Endothelial cell of umbilical vein (primary cell): Measurements from ENCODE around the gene GABRR2. TPM values are rescaled to one million over a fixed set of nuclear protein-coding genes. Genes with fewer than 3 reads are reported as not detected.

ENCODE experiments used
- BruUV-seq: library from RNA; stranded (reverse); fragments of 400-500 nt; replicated peaks from 2 replicates; lab custom pipeline; 2021; lab: Mats Ljungman, UMichigan
- CTCF ChIA-PET: fragments of 300-600, 350-600 bp; sonication (Branson Sonifier 250); formaldehyde crosslinking; loops from one replicate; lab custom pipeline; 2021; ENCODE audit warnings: antibody characterized with exemption, inconsistent platforms; lab: Charles Lee
- POLR2A ChIA-PET: fragments of 300-600, 350-600 bp; sonication (Branson Sonifier 250); formaldehyde crosslinking; loops from one replicate; lab custom pipeline; 2021; ENCODE audit warnings: antibody characterized with exemption, inconsistent platforms; lab: Charles Lee
- DNase-seq: peaks from one replicate; pipeline ENCODE4 v3.0.0-alpha.2; 2011; ENCODE audit warnings: low read depth, low spot score
- FAIRE-seq: peaks from 2 replicates; lab custom pipeline; 2011; peaks lifted over from hg19 to GRCh38; lab: Jason Lieb, UNC
- H2AFZ ChIP-seq: 2 replicates; pipeline ENCODE4 v1.6.0; 2012; ENCODE audit warnings: low read depth, low read length, control low read depth, inconsistent platforms
- H3K27ac ChIP-seq: 2 replicates; pipeline ENCODE4 v1.5.1; 2011; ENCODE audit warnings: low read depth, mild to moderate bottlenecking, control low read depth, low read length, moderate library complexity; ENCODE audit not compliant: insufficient read depth
- H3K27me3 ChIP-seq, 2 experiments: 2 replicates each; pipeline versions ENCODE4 v1.6.0 to v1.6.1; 2011; ENCODE audit warnings: low read length in 2 of 2, mixed read lengths in 1 of 2; ENCODE audit not compliant: control insufficient read depth in 2 of 2, insufficient read depth in 2 of 2
- H3K36me3 ChIP-seq, 2 experiments: 2 replicates in 1 of 2; 3 replicates in 1 of 2; pipeline ENCODE4 v1.5.1; 2011; ENCODE audit warnings: low read length in 2 of 2, mild to moderate bottlenecking in 1 of 2, moderate library complexity in 1 of 2; ENCODE audit not compliant: control insufficient read depth in 2 of 2, insufficient read depth in 2 of 2; ENCODE audit errors: extremely low read depth in 1 of 2
- H3K4me1 ChIP-seq: 3 replicates; pipeline ENCODE4 v1.5.1; 2011; ENCODE audit warnings: mild to moderate bottlenecking, low read length; ENCODE audit not compliant: control insufficient read depth, insufficient read depth; ENCODE audit errors: extremely low read depth
- H3K4me2 ChIP-seq: 2 replicates; pipeline ENCODE4 v1.6.1; 2011; ENCODE audit warnings: low read length, control low read depth, mixed read lengths; ENCODE audit not compliant: insufficient read depth
- H3K4me3 ChIP-seq, 3 experiments: fragments of 200-600 bp in 1 of 3; sonication (generic), shearing (Covaris generic) in 1 of 3; replicated peaks in 1 of 3; 2 replicates each; pipeline ENCODE4 v1.5.1; 2011 to 2016; ENCODE audit warnings: control low read depth in 3 of 3, low read length in 3 of 3, mild to moderate bottlenecking in 2 of 3, inconsistent platforms in 1 of 3, low read depth in 1 of 3, moderate library complexity in 1 of 3; ENCODE audit not compliant: insufficient read depth in 1 of 3
- H3K79me2 ChIP-seq: 2 replicates; pipeline ENCODE4 v1.6.0; 2012; ENCODE audit warnings: low read length, inconsistent platforms; ENCODE audit not compliant: control insufficient read depth, insufficient read depth
- H3K9ac ChIP-seq: replicated peaks from 2 replicates; pipeline ENCODE3; 2011; ENCODE audit warnings: low read length, control low read depth; ENCODE audit not compliant: insufficient read depth; ENCODE audit errors: extremely low read depth
- H3K9me1 ChIP-seq: replicated peaks from 3 replicates; pipeline ENCODE4 v1.6.0; 2011; ENCODE audit warnings: mild to moderate bottlenecking, low read length; ENCODE audit not compliant: control insufficient read depth, insufficient read depth; ENCODE audit errors: extremely low read depth
- H3K9me3 ChIP-seq: replicated peaks from 2 replicates; pipeline ENCODE4 v1.5.1; 2012; ENCODE audit warnings: low read length, inconsistent platforms; ENCODE audit not compliant: control insufficient read depth, insufficient read depth
- H4K20me1 ChIP-seq: replicated peaks from 2 replicates; pipeline ENCODE3; 2011; ENCODE audit warnings: mild to moderate bottlenecking, low read length; ENCODE audit not compliant: control insufficient read depth, insufficient read depth; ENCODE audit errors: extremely low read depth
- CTCF ChIP-seq, 2 donors: IDR thresholded peaks; 1 replicate in 1 of 2; 2 replicates in 1 of 2; pipeline ENCODE4 v1.5.1; 2011; ENCODE audit warnings: low read length in 2 of 2, mild to moderate bottlenecking in 2 of 2, moderate library complexity in 2 of 2, control low read depth in 1 of 2, inconsistent platforms in 1 of 2, low read depth in 1 of 2; ENCODE audit not compliant: insufficient read depth in 1 of 2; ENCODE audit errors: extremely low read depth in 1 of 2
- EZH2 ChIP-seq: IDR thresholded peaks from 2 replicates; pipeline ENCODE4 v1.6.1; 2012; ENCODE audit warnings: borderline replicate concordance, low read depth, mild to moderate bottlenecking, moderate library complexity, low read length, inconsistent platforms; ENCODE audit not compliant: severe bottlenecking
- FOS ChIP-seq: IDR thresholded peaks from 2 replicates; pipeline ENCODE4 v1.6.1; 2011; ENCODE audit warnings: mild to moderate bottlenecking, low read length, moderate library complexity, borderline replicate concordance; ENCODE audit not compliant: insufficient read depth
- GATA2 ChIP-seq: IDR thresholded peaks from 2 replicates; pipeline ENCODE4 v1.7.0; 2011; ENCODE audit warnings: low read depth, mild to moderate bottlenecking, moderate library complexity, mixed read lengths, low read length; ENCODE audit not compliant: insufficient read length, insufficient read depth
- JUN ChIP-seq: IDR thresholded peaks from 2 replicates; pipeline ENCODE4 v1.6.1; 2011; ENCODE audit warnings: borderline replicate concordance, low read depth; ENCODE audit not compliant: insufficient read length, insufficient read depth
- MAX ChIP-seq: IDR thresholded peaks from 2 replicates; pipeline ENCODE4 v1.6.1; 2011; ENCODE audit not compliant: insufficient read depth, insufficient read length
- MYC ChIP-seq: IDR thresholded peaks from one replicate; pipeline ENCODE4 v1.6.1; 2011; ENCODE audit warnings: mild to moderate bottlenecking, low read depth, low read length
- POLR2A ChIP-seq: IDR thresholded peaks from 2 replicates; pipeline ENCODE4 v1.6.1; 2012; ENCODE audit warnings: low read depth, mild to moderate bottlenecking, control low read depth, low read length
- POLR2AphosphoS5 ChIP-seq: IDR thresholded peaks from 2 replicates; pipeline ENCODE4 v1.6.1; 2012; ENCODE audit warnings: low read depth, mild to moderate bottlenecking, control low read depth, low read length, moderate library complexity; ENCODE audit not compliant: insufficient read depth
- dilution Hi-C: fragments of 300-500 bp; cut with MboI; formaldehyde crosslinking; loops from one replicate; pipeline ENCODE4 v1.15.0; 2019; ENCODE audit warnings: low sequenced_read_pairs; ENCODE audit not compliant: extremely low pct_ligation_motif_present
- intact Hi-C: fragments of 100-400 bp; cut with micrococcal nuclease; formaldehyde crosslinking; loops from one replicate; pipeline ENCODE4 v1.10.0; 2022
- polyA plus RNA-seq, 4 experiments: library from polyadenylated mRNA; depleted of rRNA in 3 of 4; stranded (reverse) in 3 of 4; unstranded in 1 of 4; fragments of >200 nt; gene quantifications; 2 replicates each; pipeline versions ENCODE4 v1.2.1 to v1.2.3, GENCODE V29; 2011 to 2012; ENCODE audit warnings: missing spikeins in 1 of 4
- total RNA-seq: library from RNA; stranded (reverse); gene quantifications from 2 replicates; pipeline ENCODE4 v1.2.3, GENCODE V29; 2021

The GABRR2 gene
- total and polyA plus RNA-seq, 2 donors (not counting 3 experiments of a cell fraction or from before 2014, with no cell fraction given), result 1.4 to 3.6 TPM

- dilution Hi-C loops, result no loop called here
Observed at GRCh38 chr6:89314692-89315091, 407 bp downstream of the GABRR2 start.

More at GRCh38 chr6:89314692-89315091, 407 bp downstream of the GABRR2 start:
- no peak overlapping the region for H3K27ac ChIP-seq
- no peaks in the 10 kb centered on the region for H3K9me3 ChIP-seq
- no peak overlapping the region for H3K4me2 ChIP-seq
- no peak for DNase-seq
- H3K79me2 ChIP-seq, result no peaks in the 10 kb centered on the region
- peaks cover 22% of the 10 kb centered on the region for H3K4me1 ChIP-seq
- POLR2A ChIA-PET, result no interaction called here
- CTCF ChIA-PET, result interaction anchor here (1.2 to 1.3 kb wide), 2 partner anchors 52 to 57 kb away, joined by 3 to 4 read pairs; no protein-coding TSS in a partner anchor
- FAIRE-seq, result no peak
- H3K9ac ChIP-seq, result no peak overlapping the region
- H3K36me3 ChIP-seq, result peaks cover 0 to 3% of the 10 kb centered on the region in 2 experiments
- no peak overlapping the region for H3K4me3 ChIP-seq
- intact Hi-C loops, result no loop called here
- BruUV-seq, result no TSS peak
- TF ChIP-seq JUN (no peak), EZH2 (no peak), MYC (no peak), POLR2AphosphoS5 (no peak), MAX (no peak), FOS (no peak), GATA2 (no peak), CTCF (IDR thresholded peaks at IDR 0.05; ENCODE audit: extremely low read depth in 1 of 2, insufficient read depth in 1 of 2, low read depth in 1 of 2, low read length in 2 of 2) (no peak), POLR2A (no peak)
- H4K20me1 ChIP-seq, result no peaks in the 10 kb centered on the region
- H3K27me3 ChIP-seq, result no peaks in the 10 kb centered on the region
- H2AFZ ChIP-seq, result no peak overlapping the region
- no peaks in the 10 kb centered on the region for H3K9me1 ChIP-seq
